ENCODE results near the gene ISCU.

The ISCU gene

GRCh38 chr12:108597559-108598471 is 35.4 kb downstream of the ISCU start, which contains the start of gene TMEM119:
Gene TMEM119, minus strand, starts transcription at chr12:108598084. Its CDS starts 5,701 bp downstream, at chr12:108592383.
- no peak for TF ChIP-seq GATA3 (IDR thresholded peaks at IDR 0.05; ENCODE audit: low read depth, low read length)

GRCh38 chr12:108598553-108599250 is 36.3 kb downstream of the ISCU start:
- no peak for TF ChIP-seq GATA2 (IDR thresholded peaks at IDR 0.05; ENCODE audit: low read depth, low read length)
- TF ChIP-seq GATA3 (IDR thresholded peaks at IDR 0.05; ENCODE audit: low read depth, low read length) = no peak

GRCh38 chr12:108599541-108599940 is 37.1 kb downstream of the ISCU start:
- TF ChIP-seq GATA2 (IDR thresholded peaks at IDR 0.05; ENCODE audit: low read depth, low read length) (no peak), GATA3 (IDR thresholded peaks at IDR 0.05; ENCODE audit: low read depth, low read length) (no peak)

- TF ChIP-seq GATA2 (IDR thresholded peaks at IDR 0.05; ENCODE audit: low read depth, low read length) (no peak), GATA3 (IDR thresholded peaks at IDR 0.05; ENCODE audit: low read depth, low read length) (no peak)
Measured at GRCh38 chr12:108599948-108600701, 37.7 kb downstream of the ISCU start.

- TF ChIP-seq GATA3 (IDR thresholded peaks at IDR 0.05; ENCODE audit: low read depth, low read length) (no peak), GATA2 (IDR thresholded peaks at IDR 0.05; ENCODE audit: low read depth, low read length) (no peak)
Measured at GRCh38 chr12:108600702-108601007, 38.3 kb downstream of the ISCU start.

- no peak for TF ChIP-seq GATA2 (IDR thresholded peaks at IDR 0.05; ENCODE audit: low read depth, low read length)
- no peak for TF ChIP-seq GATA3 (IDR thresholded peaks at IDR 0.05; ENCODE audit: low read depth, low read length)
Measured at GRCh38 chr12:108602209-108602705, 39.9 kb downstream of the ISCU start.

- TF ChIP-seq GATA3 (IDR thresholded peaks at IDR 0.05; ENCODE audit: low read depth, low read length) (no peak), GATA2 (IDR thresholded peaks at IDR 0.05; ENCODE audit: low read depth, low read length) (no peak)
Measured at GRCh38 chr12:108602976-108603704, 40.7 kb downstream of the ISCU start.

- TF ChIP-seq GATA3 (IDR thresholded peaks at IDR 0.05; ENCODE audit: low read depth, low read length) (no peak), GATA2 (IDR thresholded peaks at IDR 0.05; ENCODE audit: low read depth, low read length) (no peak)
Measured at GRCh38 chr12:108603743-108604142, 41.3 kb downstream of the ISCU start.

- TF ChIP-seq GATA3 (IDR thresholded peaks at IDR 0.05; ENCODE audit: low read depth, low read length) (no peak), GATA2 (IDR thresholded peaks at IDR 0.05; ENCODE audit: low read depth, low read length) (no peak)
Measured at GRCh38 chr12:108604208-108604941, 42.0 kb downstream of the ISCU start.

GRCh38 chr12:108605000-108605689 is 42.7 kb downstream of the ISCU start:
- TF ChIP-seq GATA3 (IDR thresholded peaks at IDR 0.05; ENCODE audit: low read depth, low read length) = no peak
- TF ChIP-seq GATA2 (IDR thresholded peaks at IDR 0.05; ENCODE audit: low read depth, low read length) = no peak

GRCh38 chr12:108605690-108606406 is 43.5 kb downstream of the ISCU start:
- no peak for TF ChIP-seq GATA2 (IDR thresholded peaks at IDR 0.05; ENCODE audit: low read depth, low read length)
- no peak for TF ChIP-seq GATA3 (IDR thresholded peaks at IDR 0.05; ENCODE audit: low read depth, low read length)

GRCh38 chr12:108606492-108606891 is 44.1 kb downstream of the ISCU start:
- TF ChIP-seq GATA3 (IDR thresholded peaks at IDR 0.05; ENCODE audit: low read depth, low read length) = no peak
- TF ChIP-seq GATA2 (IDR thresholded peaks at IDR 0.05; ENCODE audit: low read depth, low read length) = no peak
